ENCODE results near the gene TRIM15. TPM values are rescaled to one million over a fixed set of nuclear protein-coding genes. Genes with fewer than 3 reads are reported as not detected.

TRIM15 gene
- total RNA-seq, 1 donor from 2014 or later, result not detected

- no peak for DNase-seq (ENCODE audit: low read depth)
These were observed 17.5 kb upstream of the TRIM15 start for GRCh38 chr6:30145818-30146217.

- DNase-seq (ENCODE audit: low read depth), result no peak
These were observed 16.2 kb upstream of the TRIM15 start for GRCh38 chr6:30147096-30147495.

- DNase-seq (ENCODE audit: low read depth), result no peak
These were observed 14.1 kb upstream of the TRIM15 start for GRCh38 chr6:30149234-30149633.

GRCh38 chr6:30149858-30150550 is 13.3 kb upstream of the TRIM15 start:
- DNase-seq (ENCODE audit: low read depth), result peak; percentile 75

GRCh38 chr6:30150671-30151395 is 12.5 kb upstream of the TRIM15 start:
- DNase-seq (ENCODE audit: low read depth), result peak; percentile 88

GRCh38 chr6:30151580-30151979 is 11.8 kb upstream of the TRIM15 start:
- no peak for DNase-seq (ENCODE audit: low read depth)

- DNase-seq (ENCODE audit: low read depth), result no peak
These were observed 11.2 kb upstream of the TRIM15 start for GRCh38 chr6:30152016-30152673.

GRCh38 chr6:30152910-30153610 is 10.3 kb upstream of the TRIM15 start:
- no peak for DNase-seq (ENCODE audit: low read depth)

GRCh38 chr6:30154061-30154460 is 9.3 kb upstream of the TRIM15 start:
- no peak for DNase-seq (ENCODE audit: low read depth)

- DNase-seq (ENCODE audit: low read depth), result peak; percentile 94
These were observed 8.4 kb upstream of the TRIM15 start for GRCh38 chr6:30154709-30155519.

- DNase-seq (ENCODE audit: low read depth), result no peak
These were observed 7.7 kb upstream of the TRIM15 start for GRCh38 chr6:30155520-30156261.

- DNase-seq (ENCODE audit: low read depth), result peak; percentile 78
These were observed 7.1 kb upstream of the TRIM15 start for GRCh38 chr6:30156262-30156599.

GRCh38 chr6:30156774-30157173 is 6.6 kb upstream of the TRIM15 start:
- DNase-seq (ENCODE audit: low read depth), result no peak

GRCh38 chr6:30157581-30157980 is 5.8 kb upstream of the TRIM15 start:
- no peak for DNase-seq (ENCODE audit: low read depth)

- no peak for DNase-seq (ENCODE audit: low read depth)
These were observed 5.3 kb upstream of the TRIM15 start for GRCh38 chr6:30157999-30158398.

- DNase-seq (ENCODE audit: low read depth), result no peak
These were observed 4.8 kb upstream of the TRIM15 start for GRCh38 chr6:30158475-30159040.

- DNase-seq (ENCODE audit: low read depth), result no peak
These were observed 3.1 kb upstream of the TRIM15 start for GRCh38 chr6:30160008-30160784.

GRCh38 chr6:30160785-30161531 is 2.4 kb upstream of the TRIM15 start, which contains the start of gene TRIM10:
TRIM10 (minus strand) TSS chr6:30161211; CDS start chr6:30160858, 353 bp downstream.
- DNase-seq (ENCODE audit: low read depth), result no peak

Measured in renal cortical epithelial cell (primary cell).